GM10847 (cell line): Measurements from ENCODE around the gene SGMS1.

Experiments
- POLR2A ChIP-seq: IDR thresholded peaks from 2 replicates; pipeline ENCODE4 v1.6.1; 2011; ENCODE audit not compliant: insufficient read length; ENCODE audit errors: extremely low read depth

The SGMS1 gene

GRCh38 chr10:50574931-50575330, 48.8 kb downstream of the SGMS1 start:
- TF ChIP-seq POLR2A = no peak

DNA sequence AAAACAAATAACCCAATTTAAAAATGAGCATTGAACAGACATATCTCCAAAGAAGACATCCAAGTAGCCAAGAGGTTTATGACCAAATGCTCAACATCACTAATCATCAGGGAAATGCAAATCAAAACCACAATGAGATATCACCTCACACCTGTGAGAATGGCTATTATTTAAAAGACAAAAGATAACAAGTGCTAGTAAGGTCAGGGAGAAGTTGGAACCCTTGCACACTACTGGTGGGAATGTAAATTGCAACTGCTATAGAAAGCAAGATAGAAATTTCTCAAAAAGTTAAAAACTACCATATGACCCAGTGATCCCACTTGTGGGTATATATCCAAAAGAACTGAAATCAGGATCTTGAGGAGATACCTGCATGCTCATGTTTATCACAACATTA, 49.5 kb downstream of the SGMS1 start:
- no peak for TF ChIP-seq POLR2A

DNA sequence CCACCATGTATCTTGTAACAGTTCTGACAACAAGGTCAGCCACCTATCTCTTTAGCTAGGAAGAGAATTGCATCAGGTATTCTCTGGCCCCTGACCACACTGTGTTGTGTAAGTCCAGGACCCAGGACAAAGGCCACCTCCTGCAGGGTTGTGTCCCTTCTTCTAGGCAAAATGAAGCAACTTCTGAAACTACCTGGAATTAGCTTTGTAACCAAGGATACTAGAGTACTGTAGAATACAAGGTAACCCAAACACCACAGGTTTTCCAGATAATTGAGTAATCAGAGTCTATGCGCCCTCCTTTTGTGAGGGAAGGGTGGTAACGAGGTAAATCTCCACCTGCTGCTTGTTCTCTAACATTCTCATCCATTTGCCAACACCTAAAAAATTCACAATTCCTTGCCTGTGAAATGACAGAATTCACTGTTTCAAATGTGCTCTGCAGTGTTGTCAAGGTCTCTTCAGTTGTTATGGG, 51.7 kb downstream of the SGMS1 start:
- no peak for TF ChIP-seq POLR2A

DNA sequence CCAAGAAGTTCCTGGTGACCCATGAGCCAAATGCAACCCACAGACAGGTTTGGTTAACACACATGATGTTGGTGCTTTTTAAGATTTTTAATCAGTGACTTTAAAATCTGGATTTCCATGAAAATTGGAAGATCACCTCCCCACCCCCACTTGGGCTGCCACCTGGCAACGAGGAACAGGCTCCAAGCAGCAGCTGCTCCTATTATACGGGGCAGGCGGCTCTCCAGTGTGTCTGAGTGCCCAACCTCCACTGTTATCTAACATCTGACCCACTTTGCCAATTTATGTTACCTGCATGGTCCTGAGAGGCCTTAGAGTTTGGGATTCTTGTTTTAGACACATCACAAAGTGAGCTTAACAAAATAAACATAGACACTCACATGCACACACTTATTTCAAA, 56.4 kb downstream of the SGMS1 start:
- no peak for TF ChIP-seq POLR2A

GRCh38 chr10:50566150-50566549, 57.6 kb downstream of the SGMS1 start:
- no peak for TF ChIP-seq POLR2A

GRCh38 chr10:50565301-50566083, 58.3 kb downstream of the SGMS1 start:
- TF ChIP-seq POLR2A = no peak

GRCh38 chr10:50563906-50564305, 59.9 kb downstream of the SGMS1 start:
- TF ChIP-seq POLR2A = no peak

- TF ChIP-seq POLR2A = no peak
Observed at GRCh38 chr10:50561816-50562215, 61.9 kb downstream of the SGMS1 start.

DNA sequence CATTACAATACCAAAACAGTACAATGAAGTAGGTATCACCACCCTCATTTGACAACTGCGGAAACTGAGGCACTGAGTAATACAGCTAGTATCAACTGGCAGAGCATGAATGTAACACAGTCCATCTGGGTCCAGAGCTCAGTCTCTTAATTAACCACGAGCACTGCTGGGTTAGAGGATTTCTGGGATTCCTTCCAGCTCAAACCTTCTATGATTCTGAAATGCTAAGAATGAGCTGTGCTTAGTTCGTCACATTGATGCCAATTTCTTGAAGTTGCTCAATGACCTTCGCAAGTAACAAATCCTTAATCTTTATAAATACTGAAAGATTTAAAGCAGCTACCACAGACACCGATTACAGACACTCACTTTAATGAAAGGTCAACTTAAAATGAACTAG, 62.5 kb downstream of the SGMS1 start:
- no peak for TF ChIP-seq POLR2A

- TF ChIP-seq POLR2A = no peak
Observed at GRCh38 chr10:50560370-50560769, 63.4 kb downstream of the SGMS1 start.

- no peak for TF ChIP-seq POLR2A
Observed at GRCh38 chr10:50558371-50558770, 65.4 kb downstream of the SGMS1 start.

DNA sequence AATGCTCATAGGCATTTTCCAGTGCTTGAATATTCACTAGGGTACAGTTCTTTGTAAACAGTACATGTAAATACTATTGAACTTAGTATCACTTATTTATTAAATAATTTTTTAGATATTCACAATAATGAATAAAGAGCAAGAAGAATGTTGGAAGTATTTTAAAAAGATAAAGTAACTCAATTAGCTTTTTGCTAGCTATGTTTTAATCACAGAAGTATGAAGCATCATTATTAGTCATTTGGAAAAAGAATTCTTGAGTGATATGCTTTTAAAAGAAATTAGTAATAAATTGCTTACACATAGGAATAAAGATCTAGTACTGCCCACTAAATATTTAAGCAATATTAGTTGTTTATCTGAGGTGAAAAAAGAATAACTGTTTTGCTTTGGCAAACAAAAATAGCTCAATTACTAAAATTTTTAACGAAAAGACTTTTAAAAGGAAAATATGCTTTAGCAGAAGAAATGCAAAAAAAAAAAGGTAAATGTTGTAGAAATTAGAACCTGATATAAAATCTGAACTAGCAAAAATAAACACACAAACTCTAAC, 66.5 kb downstream of the SGMS1 start:
- no peak for TF ChIP-seq POLR2A

DNA sequence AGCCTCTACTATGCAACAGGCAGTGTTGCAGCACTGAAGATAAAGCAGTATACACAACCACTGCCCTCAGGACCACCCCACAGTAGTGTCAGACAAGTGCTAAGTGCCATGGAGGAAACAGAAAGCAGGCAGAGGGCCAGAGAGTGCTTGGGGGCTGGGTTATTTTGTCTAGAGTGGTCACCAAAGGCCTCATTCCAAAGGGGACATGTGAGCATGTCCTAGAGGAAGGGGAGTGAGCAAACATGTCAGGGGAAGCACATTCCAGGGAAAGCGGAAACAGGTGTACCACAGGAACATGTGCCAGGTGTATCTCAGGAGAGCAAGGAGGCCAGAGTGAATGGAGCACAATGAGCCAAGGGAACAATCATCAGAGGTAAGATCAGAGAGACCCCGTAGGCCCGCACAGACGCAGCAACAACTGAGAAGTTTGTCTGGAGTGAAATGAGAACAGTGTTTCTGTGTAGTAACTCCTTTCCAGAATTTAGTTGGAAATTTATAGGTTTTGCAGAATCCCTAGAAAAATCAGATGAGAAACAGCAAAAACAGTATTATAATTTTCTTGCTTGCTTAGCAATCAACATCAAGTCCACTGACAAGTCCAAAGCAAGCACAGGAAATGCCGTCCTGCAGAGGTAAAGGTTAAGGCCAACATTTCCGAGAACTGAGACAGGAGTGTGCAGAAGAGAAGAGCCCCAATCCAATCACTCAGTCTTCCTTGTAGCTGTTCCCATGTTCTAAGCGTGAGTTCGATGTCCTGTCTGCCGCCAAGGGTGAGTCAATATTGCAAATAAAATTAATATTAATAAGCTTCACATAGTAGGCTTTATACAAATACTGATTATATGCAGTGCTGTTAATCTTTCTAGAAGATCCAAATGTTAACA, 67.3 kb downstream of the SGMS1 start:
- no peak for TF ChIP-seq POLR2A

DNA sequence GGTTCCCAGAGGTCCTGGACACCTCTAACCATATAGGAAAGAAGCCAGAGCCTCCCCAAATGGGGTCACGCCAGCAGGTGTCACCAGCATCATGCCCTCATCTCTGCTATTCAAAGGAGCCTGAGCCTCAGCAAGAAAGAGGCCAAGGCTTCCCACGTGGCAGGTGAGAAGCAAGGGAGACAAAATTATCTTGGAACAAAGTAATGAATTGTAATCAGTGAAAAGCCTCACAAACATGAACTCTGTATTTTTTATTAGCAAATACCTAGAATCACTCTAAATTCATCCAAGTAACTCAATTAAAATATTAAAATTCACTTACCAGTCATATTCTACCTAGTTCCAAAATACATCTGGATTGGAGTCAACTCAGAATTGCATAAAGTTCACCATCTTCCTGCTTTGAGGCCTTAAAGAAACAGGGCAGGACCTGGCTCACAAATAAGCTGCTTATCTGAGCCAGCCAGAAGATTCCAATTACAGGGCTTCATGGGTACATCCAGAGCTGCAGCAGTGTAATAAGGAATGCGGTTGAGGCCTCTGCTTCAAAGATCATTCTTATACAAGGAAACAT, 68.7 kb downstream of the SGMS1 start:
- TF ChIP-seq POLR2A = no peak

- TF ChIP-seq POLR2A = no peak
Observed at GRCh38 chr10:50554376-50554994, 69.3 kb downstream of the SGMS1 start.
